Measurements from ENCODE around the gene MTCP1. TPM values are rescaled to one million over a fixed set of nuclear protein-coding genes. Genes with fewer than 3 reads are reported as not detected.

The MTCP1 gene
- total RNA-seq, 1 experiment from 2014 or later, result 49.5 TPM

DNA sequence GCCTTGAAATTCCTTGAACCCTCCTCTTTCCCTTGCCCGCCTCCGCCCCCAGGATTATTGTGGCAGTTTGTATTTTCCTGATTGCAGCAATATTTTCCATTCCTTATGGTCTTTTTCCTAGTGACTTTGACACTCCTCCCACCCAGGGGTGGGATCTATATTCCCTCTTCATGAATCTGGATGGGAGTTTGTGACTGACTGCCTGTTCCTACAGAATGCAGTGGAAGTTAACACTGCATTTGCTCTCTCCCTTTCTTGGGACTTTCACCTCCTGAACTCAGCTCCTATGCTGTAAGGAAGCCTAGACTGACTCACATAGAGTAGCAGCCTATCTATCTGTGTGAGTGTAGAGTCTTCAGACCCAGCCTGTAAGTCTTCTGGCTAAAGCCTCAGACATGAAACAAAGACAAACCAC is 42.1 kb downstream of the MTCP1 start:
- peak overlapping the region; percentile 94; the same call in 1 of the 2 replicates for H3K4me3 ChIP-seq
- CTCF ChIA-PET, result interaction anchor here (0.7 kb wide), 1 partner anchor 64 kb away, joined by 6 read pairs; no protein-coding TSS in a partner anchor
- intact Hi-C loops (cut with micrococcal nuclease; ENCODE audit: unreplicated experiment), result loop anchor here (10.0 kb wide), 1 partner anchor 654 kb away; the partner anchor contains the start of genes EMD and FLNA
- no peak for DNase-seq
- peaks cover 16% of the 10 kb centered on the region for H3F3A ChIP-seq (ENCODE audit: insufficient read depth, low read depth)
- H3K9me3 ChIP-seq (ENCODE audit: insufficient read depth, low read depth), result no peaks in the 10 kb centered on the region
- peak overlapping the region; percentile 87 for H3K4me2 ChIP-seq
- no peak for TF ChIP-seq EZH2 (IDR thresholded peaks at IDR 0.05; ENCODE audit: low read depth)
- TF ChIP-seq, protein P1, sequence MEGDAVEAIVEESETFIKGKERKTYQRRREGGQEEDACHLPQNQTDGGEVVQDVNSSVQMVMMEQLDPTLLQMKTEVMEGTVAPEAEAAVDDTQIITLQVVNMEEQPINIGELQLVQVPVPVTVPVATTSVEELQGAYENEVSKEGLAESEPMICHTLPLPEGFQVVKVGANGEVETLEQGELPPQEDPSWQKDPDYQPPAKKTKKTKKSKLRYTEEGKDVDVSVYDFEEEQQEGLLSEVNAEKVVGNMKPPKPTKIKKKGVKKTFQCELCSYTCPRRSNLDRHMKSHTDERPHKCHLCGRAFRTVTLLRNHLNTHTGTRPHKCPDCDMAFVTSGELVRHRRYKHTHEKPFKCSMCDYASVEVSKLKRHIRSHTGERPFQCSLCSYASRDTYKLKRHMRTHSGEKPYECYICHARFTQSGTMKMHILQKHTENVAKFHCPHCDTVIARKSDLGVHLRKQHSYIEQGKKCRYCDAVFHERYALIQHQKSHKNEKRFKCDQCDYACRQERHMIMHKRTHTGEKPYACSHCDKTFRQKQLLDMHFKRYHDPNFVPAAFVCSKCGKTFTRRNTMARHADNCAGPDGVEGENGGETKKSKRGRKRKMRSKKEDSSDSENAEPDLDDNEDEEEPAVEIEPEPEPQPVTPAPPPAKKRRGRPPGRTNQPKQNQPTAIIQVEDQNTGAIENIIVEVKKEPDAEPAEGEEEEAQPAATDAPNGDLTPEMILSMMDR (conservative IDR thresholded peaks at IDR 0.05), result no peak
- no peaks in the 10 kb centered on the region for H3K9me2 ChIP-seq (ENCODE audit: insufficient read depth)
- no peak overlapping the region for H3K27ac ChIP-seq
- H3K79me2 ChIP-seq (ENCODE audit: low read depth), result peaks cover 40% of the 10 kb centered on the region
- POLR2A ChIA-PET (ENCODE audit: unreplicated experiment), result no interaction called here
- H3K36me3 ChIP-seq (ENCODE audit: low read depth), result no peaks in the 10 kb centered on the region
- no peaks in the 10 kb centered on the region for H3K27me3 ChIP-seq (ENCODE audit: insufficient read depth, low read depth)
- H4K20me1 ChIP-seq (ENCODE audit: insufficient read depth), result no peaks in the 10 kb centered on the region
- BruUV-seq (replicated peaks), result TSS peak; percentile 4
- H2AFZ ChIP-seq, result no peak overlapping the region
- H3K4me1 ChIP-seq (replicated peaks; ENCODE audit: insufficient read depth), result peaks cover 13% of the 10 kb centered on the region

DNA sequence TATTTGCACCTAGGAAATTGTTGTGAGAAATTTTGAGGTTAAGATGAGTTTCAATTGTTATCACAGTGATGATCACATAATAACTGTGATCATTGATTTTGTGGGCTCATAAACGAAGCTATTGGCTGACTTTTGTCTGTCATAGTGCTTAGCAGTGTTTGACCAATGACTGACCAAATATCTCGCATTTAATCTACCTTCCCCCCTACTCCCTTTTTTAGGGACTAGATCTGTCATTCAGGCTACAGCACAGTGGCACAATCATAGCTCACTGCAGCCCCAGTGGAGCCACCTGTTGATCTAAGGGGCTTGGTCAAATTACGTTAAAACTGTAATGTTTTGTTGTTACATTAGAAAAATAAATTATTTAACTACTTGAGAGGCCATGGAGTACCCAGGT is 42.8 kb downstream of the MTCP1 start:
- H3K36me3 ChIP-seq (ENCODE audit: low read depth), result no peaks in the 10 kb centered on the region
- H3K4me3 ChIP-seq, result peak overlapping the region; percentile 94
- intact Hi-C loops (cut with micrococcal nuclease; ENCODE audit: unreplicated experiment), result loop anchor here (10.0 kb wide), 1 partner anchor 653 kb away; the partner anchor contains the start of genes EMD and FLNA
- H4K20me1 ChIP-seq (ENCODE audit: insufficient read depth), result no peaks in the 10 kb centered on the region
- ChIA-PET POLR2A (ENCODE audit: unreplicated experiment) (interaction anchor here (0.6 kb wide), 1 partner anchor 113 kb away, joined by 7 read pairs; no protein-coding TSS in a partner anchor), CTCF (no interaction called here)
- H3K4me1 ChIP-seq (replicated peaks; ENCODE audit: insufficient read depth), result peaks cover 13% of the 10 kb centered on the region
- H3K27ac ChIP-seq, result peak overlapping the region; percentile 96
- H3K27me3 ChIP-seq (ENCODE audit: insufficient read depth, low read depth), result no peaks in the 10 kb centered on the region
- H3K4me2 ChIP-seq, result peak overlapping the region; percentile 87
- H3K9me2 ChIP-seq (ENCODE audit: insufficient read depth), result no peaks in the 10 kb centered on the region
- DNase-seq, result no peak
- peak overlapping the region; percentile 83 for H2AFZ ChIP-seq
- no peaks in the 10 kb centered on the region for H3K9me3 ChIP-seq (ENCODE audit: insufficient read depth, low read depth)
- TF ChIP-seq, protein P1 (conservative IDR thresholded peaks at IDR 0.05), result no peak
- TF ChIP-seq EZH2 (IDR thresholded peaks at IDR 0.05; ENCODE audit: low read depth), result no peak
- H3F3A ChIP-seq (ENCODE audit: insufficient read depth, low read depth), result peaks cover 16% of the 10 kb centered on the region
- peaks cover 40% of the 10 kb centered on the region for H3K79me2 ChIP-seq (ENCODE audit: low read depth)
- no TSS peak for BruUV-seq (replicated peaks)

DNA sequence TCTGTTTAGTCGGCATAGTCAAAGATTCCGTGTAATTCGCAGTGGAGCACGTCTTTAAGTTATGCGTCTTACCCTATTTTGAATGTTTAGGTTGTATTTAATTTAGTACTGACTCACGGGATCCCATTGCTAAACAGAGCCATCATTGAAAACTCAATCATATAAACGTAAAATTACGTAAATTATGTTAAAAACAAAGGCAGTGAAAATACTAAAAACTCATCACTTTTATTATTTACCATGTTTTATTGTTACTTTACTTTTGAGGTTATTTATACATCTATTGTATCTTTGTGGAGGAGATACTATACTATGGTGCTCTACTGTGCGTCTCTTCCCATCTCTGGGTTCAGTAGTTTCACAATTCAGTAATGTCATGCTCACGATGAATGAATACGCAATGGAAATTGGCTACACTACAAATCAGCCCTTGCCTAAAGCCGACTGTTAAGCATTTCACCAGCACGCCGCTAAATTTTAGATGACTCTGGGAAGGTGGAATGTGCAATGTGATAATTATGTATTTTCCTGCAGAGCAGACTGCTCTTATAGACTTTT is 43.3 kb downstream of the MTCP1 start:
- Histone ChIP-seq H3K9me3 (ENCODE audit: insufficient read depth, low read depth) (no peaks in the 10 kb centered on the region), H4K20me1 (ENCODE audit: insufficient read depth) (no peaks in the 10 kb centered on the region), H2AFZ (peak overlapping the region; percentile 83), H3K27ac (peak overlapping the region; percentile 96), H3K4me1 (replicated peaks; ENCODE audit: insufficient read depth) (peaks cover 13% of the 10 kb centered on the region), H3K79me2 (ENCODE audit: low read depth) (peaks cover 39% of the 10 kb centered on the region), H3K36me3 (ENCODE audit: low read depth) (no peaks in the 10 kb centered on the region), H3K9me2 (ENCODE audit: insufficient read depth) (no peaks in the 10 kb centered on the region), H3K4me2 (peak overlapping the region; percentile 87), H3F3A (ENCODE audit: insufficient read depth, low read depth) (peaks cover 16% of the 10 kb centered on the region), H3K27me3 (ENCODE audit: insufficient read depth, low read depth) (no peaks in the 10 kb centered on the region), H3K4me3 (peak overlapping the region; percentile 94)
- intact Hi-C loops (cut with micrococcal nuclease; ENCODE audit: unreplicated experiment), result loop anchor here (1.0 to 10.0 kb wide), 4 partner anchors 43 to 853 kb away; partner anchors contain the start of genes BRCC3, CMC4, EMD and FLNA
- POLR2A ChIA-PET (ENCODE audit: unreplicated experiment), result interaction anchor here (0.6 to 0.7 kb wide), 2 partner anchors 10 to 112 kb away, joined by 3 to 7 read pairs; no protein-coding TSS in a partner anchor
- TF ChIP-seq, protein P1 (conservative IDR thresholded peaks at IDR 0.05), result no peak
- no peak for TF ChIP-seq EZH2 (IDR thresholded peaks at IDR 0.05; ENCODE audit: low read depth)
- peak; percentile 7 to 58 for DNase-seq
- CTCF ChIA-PET, result no interaction called here
- BruUV-seq (replicated peaks), result no TSS peak
